Adrenal gland (tissue), 12 donors: ENCODE measurements around the gene FNDC5. TPM values are rescaled to one million over a fixed set of nuclear protein-coding genes. Genes with fewer than 3 reads are reported as not detected.

Source experiments
- DNase-seq, 7 donors: peaks; one replicate each; pipeline ENCODE4 v3.0.0-alpha.2; 2019 to 2020
- H3K27ac ChIP-seq, 5 donors: fragments of 200-600 bp; sonication (generic) in 4 of 5; 1 replicate in 3 of 5; 2 replicates in 2 of 5; pipeline versions ENCODE4 v1.5.1 to v1.8.0; 2016 to 2020; ENCODE audit warnings: mild to moderate bottlenecking in 1 of 5
- H3K27me3 ChIP-seq: fragments of 200-600 bp; 2 replicates; pipeline ENCODE4 v1.8.0; 2021
- H3K36me3 ChIP-seq, 2 donors: fragments of 200-600 bp; replicated peaks in 1 of 2; 1 replicate in 1 of 2; 2 replicates in 1 of 2; pipeline versions ENCODE4 v1.5.1 to v1.8.0; 2018 to 2022
- H3K4me1 ChIP-seq, 2 donors: fragments of 200-600 bp; replicated peaks in 1 of 2; 1 replicate in 1 of 2; 2 replicates in 1 of 2; pipeline versions ENCODE4 v1.5.1 to v1.8.0; 2018 to 2021
- H3K4me3 ChIP-seq, 4 donors: fragments of 200-600 bp; sonication (generic) in 3 of 4; one replicate each; pipeline ENCODE4 v1.5.1; 2016 to 2018
- H3K9me3 ChIP-seq, 3 donors: fragments of 200-600 bp; sonication (generic) in 1 of 3; replicated peaks in 1 of 3; 1 replicate in 2 of 3; 2 replicates in 1 of 3; pipeline versions ENCODE4 v1.5.1 to v1.8.0; 2016 to 2021
- CTCF ChIP-seq, 6 experiments: fragments of 450-650 bp in 4 of 6; fragments of 200-600 bp in 2 of 6; sonication (generic) in 1 of 6; IDR thresholded peaks; 1 replicate in 5 of 6; 2 replicates in 1 of 6; pipeline versions ENCODE4 v1.5.1 to v1.8.0; 2016 to 2021; ENCODE audit warnings: antibody characterized with exemption in 6 of 6, mild to moderate bottlenecking in 2 of 6, moderate library complexity in 1 of 6
- POLR2A ChIP-seq, 2 donors: fragments of 450-650 bp; IDR thresholded peaks; one replicate each; pipeline ENCODE4 v1.6.1; 2017; ENCODE audit warnings: antibody characterized with exemption in 2 of 2, mild to moderate bottlenecking in 2 of 2, moderate library complexity in 1 of 2
- WGBS, 4 donors: extraction: QIAGEN DNeasy Blood & Tissue Kit in 2 of 4; methylation state at CpG; one replicate each; pipeline versions ENCODE4 v1.1.5 to v1.1.7; 2013 to 2017; 5-methylcytosine and 5-hydroxymethylcytosine counted together
- intact Hi-C, 2 donors: fragments of 100-400 bp; cut with DNase I; formaldehyde crosslinking; loops; one replicate each; pipeline versions ENCODE4 v1.14.1 to v1.15.0; 2022 to 2023
- polyA plus RNA-seq, 3 donors: library from polyadenylated mRNA; stranded (reverse); fragments of 200-250 nt in 2 of 3; fragments of 350-450 nt in 1 of 3; fragmentation: Illumina TruSeq in 1 of 3; extraction: RNeasy Lipid Tissue Mini Kit (QIAGEN cat#74804) in 1 of 3; gene quantifications; one replicate each; pipeline ENCODE4 v1.2.3, GENCODE V29; 2013 to 2014
- total RNA-seq, 9 donors: library from RNA; depleted of rRNA in 4 of 9; stranded (reverse); fragments of >200 nt in 4 of 9; fragments of 120-200 nt in 1 of 9; fragmentation: NEBNext Ultra II Directional in 1 of 9; extraction: Animal tissue kit (Norgen Biotek cat#: 25700) in 1 of 9; gene quantifications; one replicate each; pipeline versions ENCODE4 v1.1.0 to v1.2.4, GENCODE V29; 2013 to 2023
- donor health status: healthy with polysubstance abuse.
- donor health status: Bipolar disorder and iron deficiency.
- donor health status: DM: yes; HTN: yes; CAD: no.
- donor health status: DM: no; HTN: no; CAD: no.
- donor health status: DM: no; HTN: no; CAD: no.
- donor health status: DM: yes; HTN: yes; CAD: no.

FNDC5 gene
- total and polyA plus RNA-seq, 12 donors, result 12.6 to 72.0 (median 39.0) TPM

GRCh38 chr1:32868085-32868484, 2.6 kb downstream of the FNDC5 start:
- no peak overlapping the region for H3K27ac ChIP-seq
- H3K4me1 ChIP-seq, result peaks cover 23 to 40% of the 10 kb centered on the region in 2 donors
- H3K9me3 ChIP-seq, result no peaks in the 10 kb centered on the region
- no peaks in the 10 kb centered on the region for H3K27me3 ChIP-seq
- intact Hi-C loops, result loop anchor here in 1 of 2 donors (10.0 kb wide), 1 partner anchor 153 kb away; no protein-coding TSS in a partner anchor
- DNase-seq, result peak in 1 of 7 donors; percentile 52
- 91 to 100% (median 97%) methylated on average over 7 to 13 of the region's 13 CpGs for WGBS, 4 donors
- no peak for TF ChIP-seq POLR2A (IDR thresholded peaks at IDR 0.05)
- no peak for TF ChIP-seq CTCF (IDR thresholded peaks at IDR 0.05)
- H3K36me3 ChIP-seq, result peaks cover 0 to 6% of the 10 kb centered on the region in 2 donors
- no peak overlapping the region for H3K4me3 ChIP-seq

- intact Hi-C loops, result loop anchor here in 1 of 2 donors (10.0 kb wide), 1 partner anchor 153 kb away; no protein-coding TSS in a partner anchor
- no peak overlapping the region for H3K27ac ChIP-seq
- H3K27me3 ChIP-seq, result no peaks in the 10 kb centered on the region
- no peak overlapping the region for H3K4me3 ChIP-seq
- H3K9me3 ChIP-seq, result no peaks in the 10 kb centered on the region
- WGBS, 4 donors, result 90 to 99% (median 96%) methylated on average over 2 to 7 of the region's 7 CpGs
- H3K36me3 ChIP-seq, result peaks cover 0 to 6% of the 10 kb centered on the region in 2 donors
- DNase-seq, result peak in 1 of 7 donors; percentile 40
- peaks cover 23 to 40% of the 10 kb centered on the region in 2 donors for H3K4me1 ChIP-seq
- TF ChIP-seq POLR2A (IDR thresholded peaks at IDR 0.05) (no peak), CTCF (IDR thresholded peaks at IDR 0.05) (no peak)
Measured at GRCh38 chr1:32867671-32868070, 3.0 kb downstream of the FNDC5 start.

- DNase-seq, result peak in 1 of 7 donors; percentile 29
- no peaks in the 10 kb centered on the region for H3K27me3 ChIP-seq
- peaks cover 0 to 11% of the 10 kb centered on the region in 2 donors for H3K36me3 ChIP-seq
- H3K9me3 ChIP-seq, result no peaks in the 10 kb centered on the region
- no peak overlapping the region for H3K4me3 ChIP-seq
- intact Hi-C loops, result loop anchor here in 1 of 2 donors (10.0 kb wide), 1 partner anchor 152 kb away; no protein-coding TSS in a partner anchor
- WGBS, 4 donors, result 92 to 96% (median 94%) methylated on average over 5 of the region's 5 CpGs
- H3K27ac ChIP-seq, result no peak overlapping the region
- TF ChIP-seq CTCF (IDR thresholded peaks at IDR 0.05) (no peak), POLR2A (IDR thresholded peaks at IDR 0.05) (no peak)
- H3K4me1 ChIP-seq, result peaks cover 23 to 40% of the 10 kb centered on the region in 2 donors
Measured at GRCh38 chr1:32867151-32867550, 3.6 kb downstream of the FNDC5 start.

- Histone ChIP-seq H3K4me1 (peaks cover 23 to 38% of the 10 kb centered on the region in 2 donors), H3K27ac (peak overlapping the region in 3 of 5 donors; percentile 3 to 38 (median 30)), H3K27me3 (no peaks in the 10 kb centered on the region), H3K4me3 (no peak overlapping the region), H3K9me3 (no peaks in the 10 kb centered on the region), H3K36me3 (peaks cover 0 to 11% of the 10 kb centered on the region in 2 donors)
- intact Hi-C loops, result loop anchor here in 1 of 2 donors (10.0 kb wide), 1 partner anchor 151 kb away; no protein-coding TSS in a partner anchor
- TF ChIP-seq POLR2A (IDR thresholded peaks at IDR 0.05) (no peak), CTCF (IDR thresholded peaks at IDR 0.05) (no peak)
- DNase-seq, result no peak
- 38 to 59% (median 58%) methylated on average over 3 of the region's 3 CpGs for WGBS, 4 donors
Measured at GRCh38 chr1:32865639-32866405, 4.9 kb downstream of the FNDC5 start.
